GM21619 (cell line): ENCODE results near the gene HADH.
A peak's percentile ranks its signal among the peaks of the same experiment; 100 is the strongest.
"Not testable (repeated sequence)": the region's sequence is repeated elsewhere in the genome, so short reads cannot be mapped to it uniquely, and the experiment has no call there.

Experiments used
- ATAC-seq: cut with Tn5 transposase; IDR thresholded peaks from one replicate; pipeline ENCODE4 v1.9.1; 2021; ENCODE audit not compliant: unreplicated experiment

The HADH gene

DNA sequence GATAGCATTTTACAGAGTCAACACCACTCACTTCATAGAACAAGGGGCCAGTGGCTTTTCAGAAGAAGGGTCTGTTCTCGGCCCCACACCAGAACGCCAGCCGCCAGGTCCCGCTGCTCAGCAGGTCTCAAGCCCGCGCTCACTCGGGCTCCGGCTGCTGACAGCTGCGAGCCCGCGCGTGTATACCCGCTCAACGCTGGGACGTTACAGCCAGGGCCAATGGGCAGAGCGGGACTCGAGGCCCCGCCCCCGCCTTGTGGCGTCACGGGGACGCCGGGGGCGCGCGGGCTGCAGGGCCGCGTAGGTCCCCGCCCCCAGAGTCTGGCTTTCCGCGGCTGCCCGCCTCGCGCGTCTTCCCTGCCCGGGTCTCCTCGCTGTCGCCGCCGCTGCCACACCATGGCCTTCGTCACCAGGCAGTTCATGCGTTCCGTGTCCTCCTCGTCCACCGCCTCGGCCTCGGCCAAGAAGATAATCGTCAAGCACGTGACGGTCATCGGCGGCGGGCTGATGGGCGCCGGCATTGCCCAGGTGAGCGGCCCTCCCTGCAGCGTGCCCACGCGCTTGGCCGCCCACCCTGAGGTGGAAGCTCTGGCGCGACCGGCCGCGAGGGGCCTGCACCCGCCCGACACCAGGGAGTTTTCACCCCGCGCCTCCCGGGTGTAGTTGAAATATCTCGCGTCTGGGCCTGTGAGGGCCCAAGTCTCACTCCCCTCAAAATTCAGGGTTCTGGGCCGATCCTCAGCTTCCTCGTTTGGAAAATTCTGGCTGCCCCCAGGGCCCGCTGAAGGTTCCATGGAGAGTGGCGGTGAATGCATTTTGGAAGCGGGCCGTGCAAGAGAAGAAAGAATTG lies at the start of gene HADH:
HADH (plus strand) TSS at position 353 of the 850 bp plus-strand sequence; CDS start at position 397, 44 bp downstream.
- ATAC-seq = peak; percentile 90

DNA sequence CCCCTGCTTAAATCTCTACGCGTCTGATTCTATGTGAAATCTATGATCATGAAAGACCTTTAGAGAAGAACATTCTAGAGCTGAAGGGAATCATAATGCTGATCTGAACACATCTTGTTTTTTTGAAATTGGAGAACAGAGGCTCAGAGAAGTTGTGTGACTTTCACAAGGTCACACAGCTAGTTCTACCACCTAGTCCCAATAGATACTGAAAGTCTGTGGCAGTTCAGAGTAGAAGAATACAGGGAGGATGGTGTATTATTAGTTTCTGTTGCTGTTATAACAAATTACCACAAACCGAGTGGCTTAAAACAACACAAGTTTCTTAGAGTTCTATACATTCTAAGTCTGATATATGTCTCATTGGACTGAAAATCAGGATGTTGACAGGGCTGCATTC lies 43.9 kb upstream of the HADH start:
- no peak for ATAC-seq

DNA sequence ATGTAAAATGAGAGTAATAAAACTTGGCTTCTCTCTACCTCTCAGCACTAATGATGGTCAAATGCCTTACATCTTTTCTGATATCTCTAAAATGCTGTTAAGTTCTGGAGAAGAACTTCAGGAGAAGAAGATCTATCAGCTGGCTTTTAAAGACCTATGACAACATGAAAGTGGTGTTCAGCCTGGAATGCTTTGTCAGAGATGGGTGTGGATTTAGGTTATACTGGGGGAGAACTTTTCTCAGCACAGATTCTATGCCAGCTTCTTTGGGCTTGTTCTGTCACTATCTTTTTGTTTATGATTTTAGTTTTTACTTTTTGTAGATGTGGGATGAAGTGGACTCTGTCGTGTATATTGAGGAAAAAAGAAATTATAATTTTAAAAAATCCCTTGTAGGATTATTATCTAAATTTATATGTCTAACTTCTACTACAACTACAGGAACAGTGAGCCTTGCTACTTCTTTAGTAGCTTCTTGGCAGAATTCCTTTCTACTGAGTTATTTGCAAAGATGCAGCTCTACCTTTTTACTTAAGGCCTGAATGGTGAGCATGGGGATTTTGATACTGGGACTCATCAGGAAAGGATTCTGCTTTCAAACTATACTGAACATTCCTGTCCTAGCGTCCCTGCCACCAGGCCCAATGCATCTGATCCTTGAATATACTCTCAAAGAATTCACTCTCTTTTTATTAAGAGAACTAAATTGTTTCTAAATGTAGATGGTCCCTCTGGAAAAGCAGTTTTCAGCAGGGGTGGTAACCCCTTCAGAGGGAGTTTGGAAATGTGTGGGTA lies 38.7 kb upstream of the HADH start:
- ATAC-seq = no peak

DNA sequence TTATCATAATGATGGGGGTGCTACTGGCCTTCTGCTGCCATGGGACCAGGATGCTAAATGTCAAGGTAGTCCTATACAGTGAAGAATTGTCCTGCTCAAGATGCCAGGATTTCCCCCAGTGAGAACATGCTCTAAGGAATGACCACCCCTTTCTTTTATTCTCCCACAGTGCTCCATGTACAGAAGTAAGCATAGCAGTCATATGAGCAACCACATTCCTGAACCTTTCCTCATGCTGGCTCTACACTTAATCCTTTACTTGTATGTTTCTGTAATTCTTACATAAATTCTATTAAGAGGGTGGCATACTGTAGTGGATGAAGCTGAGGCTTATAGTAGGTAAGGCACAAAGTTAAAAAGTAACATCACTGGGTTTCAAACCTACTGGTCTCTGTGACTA lies 38.1 kb upstream of the HADH start:
- ATAC-seq = no peak

DNA sequence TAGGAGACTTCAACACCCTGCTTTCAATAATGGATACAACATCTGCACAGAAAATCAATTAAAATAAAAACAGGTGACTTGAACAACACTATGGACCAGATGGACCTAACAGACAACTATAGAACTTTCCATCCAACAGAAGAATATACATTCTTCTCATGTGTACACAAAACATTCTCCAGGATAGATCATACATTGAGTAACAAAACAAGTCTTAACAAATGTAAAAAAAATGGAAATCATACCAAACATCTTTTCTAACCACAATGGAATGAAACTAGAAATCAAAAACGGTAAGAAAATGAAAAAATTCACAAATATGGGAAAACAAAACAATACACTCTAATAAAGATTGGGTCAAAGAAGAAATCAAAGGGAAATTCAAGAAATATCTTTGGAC lies 33.7 kb upstream of the HADH start:
- no peak for ATAC-seq

DNA sequence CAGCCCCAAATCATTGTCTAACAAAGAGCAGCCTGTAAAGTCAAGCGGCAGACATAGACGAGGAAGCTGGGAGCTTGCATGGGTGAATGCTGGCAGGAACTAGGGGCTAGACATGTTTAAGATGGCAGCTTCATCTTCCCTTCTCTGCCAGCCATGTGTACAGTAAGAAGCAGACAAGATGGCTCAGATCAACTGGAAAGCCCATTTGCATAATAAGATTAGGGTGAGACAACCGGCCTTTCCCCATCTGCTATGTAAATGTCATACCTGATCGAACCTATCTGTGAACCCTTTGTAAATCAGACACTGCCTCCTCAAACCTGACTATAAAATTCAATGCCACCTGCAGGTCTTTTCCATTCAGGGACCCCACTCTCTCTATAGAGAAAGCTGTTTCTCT lies 22.8 kb upstream of the HADH start:
- ATAC-seq = no peak

DNA sequence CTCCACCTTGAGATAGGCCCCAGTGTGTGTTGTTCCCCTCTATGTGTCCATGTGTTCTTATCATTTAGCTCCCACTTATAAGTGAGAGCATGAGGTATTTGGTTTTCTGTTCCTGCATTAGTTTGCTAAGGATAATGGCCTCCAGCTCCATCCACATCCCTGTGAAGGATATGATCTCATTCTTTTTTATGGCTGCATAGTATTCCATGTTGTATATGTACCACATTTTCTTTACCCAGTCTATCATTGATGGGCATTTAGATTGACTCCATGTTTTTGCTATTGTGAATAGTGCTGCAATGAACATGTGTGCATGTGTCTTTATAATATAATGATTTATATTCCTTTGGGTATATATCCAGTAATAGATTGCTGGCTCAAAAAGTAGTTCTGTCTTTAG lies 22.2 kb upstream of the HADH start:
- ATAC-seq = not testable (repeated sequence)

DNA sequence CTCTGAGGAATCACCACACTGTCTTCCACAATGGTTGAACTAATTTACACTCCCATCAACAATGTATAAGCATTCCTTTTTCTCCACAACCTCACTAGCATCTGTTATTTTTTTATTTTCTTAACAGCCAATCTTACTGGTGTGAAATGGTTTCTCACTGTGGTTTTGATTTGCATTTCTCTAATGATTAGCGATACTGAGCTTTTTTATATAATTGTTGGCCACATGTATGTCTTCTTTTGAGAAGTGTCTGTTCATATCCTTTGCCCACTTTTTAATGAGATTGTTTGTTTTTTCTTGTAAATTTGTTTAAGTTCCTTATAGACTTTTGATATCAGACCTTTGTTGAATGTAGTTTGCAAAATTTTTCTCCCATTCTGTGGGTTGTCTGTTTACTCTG lies 21.8 kb upstream of the HADH start:
- not testable (repeated sequence) for ATAC-seq

DNA sequence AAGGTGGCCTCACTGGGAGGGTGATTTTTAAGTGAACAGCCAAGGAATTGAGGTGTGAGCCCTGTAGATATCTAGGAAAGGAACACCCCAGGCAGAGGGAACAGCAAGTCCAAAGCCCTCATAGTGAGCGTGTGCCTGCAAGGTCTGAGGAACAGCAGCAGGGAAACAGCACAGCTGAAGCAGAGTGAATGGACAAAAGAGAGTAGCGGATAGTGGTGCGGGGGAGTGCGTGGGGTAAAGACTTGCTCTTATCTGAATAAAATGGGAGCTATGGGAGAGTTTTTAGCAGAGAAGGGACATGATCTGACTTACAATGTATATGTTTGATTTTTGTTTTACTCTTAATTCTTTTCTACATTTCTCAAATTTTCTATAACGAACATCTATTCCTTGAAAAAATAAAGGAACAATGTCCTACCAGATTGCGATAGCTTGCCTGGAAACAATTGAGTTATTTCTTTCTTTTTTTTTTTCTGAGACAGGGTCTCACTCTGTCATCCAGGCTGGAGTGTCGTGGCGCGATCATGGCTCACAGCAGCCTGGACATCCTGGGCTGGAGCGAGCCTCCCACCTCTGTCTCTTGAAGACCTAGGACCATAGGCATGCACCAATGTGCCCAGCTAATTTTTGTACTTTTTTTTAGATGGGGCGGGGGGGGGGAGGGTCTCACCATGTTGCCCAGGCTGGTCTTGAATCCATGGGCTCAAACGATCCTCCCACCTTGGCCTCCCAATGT lies 19.5 kb upstream of the HADH start:
- no peak for ATAC-seq

DNA sequence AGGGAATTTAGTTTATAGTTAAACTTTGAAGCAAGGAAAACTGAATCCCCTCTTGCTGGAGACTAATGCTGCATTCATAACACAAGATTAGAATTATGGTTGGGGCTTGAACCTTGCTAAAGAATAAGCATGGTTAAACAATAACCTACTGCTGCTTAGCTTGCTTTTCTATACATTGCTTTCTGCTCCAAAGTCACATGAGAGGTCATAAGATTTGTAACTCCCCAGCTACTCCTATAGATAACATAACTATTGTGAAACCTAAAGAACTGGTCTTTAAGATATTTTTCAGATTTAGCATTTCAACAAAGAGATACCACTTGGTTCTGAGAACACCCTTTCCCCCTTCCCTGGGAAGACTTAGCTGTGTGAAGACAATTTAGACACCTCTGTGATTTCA lies 17.1 kb upstream of the HADH start:
- ATAC-seq = no peak

DNA sequence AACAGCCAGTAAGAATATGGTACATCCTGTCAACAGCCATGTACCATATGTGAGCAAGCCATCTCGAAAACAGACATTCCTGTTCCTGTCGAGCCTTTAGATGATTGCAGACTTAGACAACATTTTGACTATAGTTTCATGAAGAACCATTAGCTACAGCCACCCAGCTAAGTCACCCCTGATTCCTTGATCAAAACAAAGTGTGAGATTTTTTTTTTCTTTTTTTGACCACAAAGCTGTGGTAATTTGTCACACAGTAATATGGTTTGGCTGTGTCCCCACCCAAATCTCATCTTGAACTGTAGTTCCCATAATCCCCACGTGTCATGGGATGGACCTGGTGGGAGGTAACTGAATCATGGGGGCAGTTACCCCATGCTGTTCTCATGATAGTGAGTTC lies 15.2 kb upstream of the HADH start:
- ATAC-seq = no peak

DNA sequence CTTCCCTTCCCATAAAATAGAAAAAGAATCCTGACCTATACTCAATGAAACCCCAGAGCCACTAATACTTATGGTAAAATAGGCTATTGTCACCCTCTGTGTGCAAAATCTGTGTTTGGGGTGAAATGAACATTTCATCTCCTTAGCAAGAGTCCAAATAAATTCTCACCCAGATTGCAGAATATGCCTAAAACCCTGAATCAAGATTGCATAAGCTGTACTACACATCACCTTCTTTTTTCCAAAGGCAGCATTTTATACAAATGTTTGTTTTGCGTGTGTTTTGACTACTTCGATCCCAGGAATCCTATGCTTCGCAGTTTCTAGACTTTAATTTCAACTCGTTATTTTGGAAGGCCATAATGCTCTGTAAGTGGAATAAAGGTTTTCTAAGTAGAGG lies 12.2 kb upstream of the HADH start:
- no peak for ATAC-seq

DNA sequence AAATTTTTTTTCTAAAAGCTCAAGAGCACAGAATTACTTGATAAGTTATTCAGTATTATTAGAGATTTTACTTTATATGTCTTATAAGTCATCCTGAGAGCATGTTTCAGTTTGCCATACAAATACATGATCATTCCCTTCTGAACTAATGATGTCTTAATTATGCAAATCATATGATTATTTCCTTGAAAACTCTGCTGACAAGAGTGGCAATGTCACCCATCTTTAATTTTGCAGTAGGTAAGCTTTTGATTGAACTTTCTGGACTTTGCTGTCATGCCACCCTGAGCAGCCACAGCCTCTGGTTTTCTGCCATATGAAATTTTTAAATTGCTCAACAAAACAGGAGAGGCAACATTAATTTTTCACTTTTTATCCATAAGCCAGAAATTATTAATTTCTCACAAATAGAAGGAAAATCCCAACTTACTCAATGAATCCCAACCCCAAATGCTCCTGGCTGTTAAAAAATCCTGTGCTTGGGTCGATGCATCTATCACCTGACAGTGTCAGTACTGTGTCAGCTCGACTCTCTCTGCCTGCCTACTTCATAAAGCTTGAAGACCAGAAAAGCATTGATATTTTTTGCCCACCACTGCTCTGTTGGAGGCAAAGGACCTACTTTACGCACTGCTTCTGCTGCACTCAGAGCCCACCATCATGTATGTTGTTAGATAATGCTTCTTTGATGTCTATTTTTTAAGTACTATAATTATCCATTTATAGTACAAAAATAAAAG lies 11.6 kb upstream of the HADH start:
- ATAC-seq = no peak

DNA sequence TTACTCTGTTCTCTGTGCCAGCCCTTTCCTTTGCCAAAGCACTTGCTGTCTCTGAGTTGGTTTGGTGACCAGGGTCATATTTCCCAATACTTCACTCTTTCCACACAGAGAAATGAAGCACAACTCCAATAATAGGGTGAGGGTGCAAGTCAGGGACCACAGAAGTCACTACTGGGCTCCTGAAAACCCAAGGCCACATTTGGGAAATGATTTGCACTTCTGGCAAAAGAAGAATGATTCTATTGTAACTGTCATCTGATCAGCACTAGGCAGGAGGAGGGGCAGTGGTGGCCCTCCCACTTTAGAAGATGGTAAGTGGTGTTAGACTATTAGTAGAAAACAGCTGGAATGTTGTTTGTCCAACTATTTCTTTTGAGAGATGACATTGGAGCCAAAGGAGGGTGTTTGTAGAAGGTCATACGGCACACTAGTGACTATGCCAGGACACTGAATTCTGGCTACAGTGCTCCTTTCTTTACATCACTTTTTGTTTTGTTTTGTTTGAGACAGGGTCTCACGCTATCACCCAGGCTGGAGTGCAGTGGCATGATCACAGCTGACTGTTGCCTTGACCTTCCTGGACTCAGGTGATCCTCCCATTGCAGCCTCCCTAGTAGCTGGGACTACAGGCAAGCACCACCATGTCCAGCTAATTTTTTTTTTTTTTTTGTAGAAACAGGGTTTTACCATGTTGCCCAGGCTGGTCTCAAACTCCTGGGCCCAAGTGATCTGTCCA lies 10.8 kb upstream of the HADH start:
- no peak for ATAC-seq

DNA sequence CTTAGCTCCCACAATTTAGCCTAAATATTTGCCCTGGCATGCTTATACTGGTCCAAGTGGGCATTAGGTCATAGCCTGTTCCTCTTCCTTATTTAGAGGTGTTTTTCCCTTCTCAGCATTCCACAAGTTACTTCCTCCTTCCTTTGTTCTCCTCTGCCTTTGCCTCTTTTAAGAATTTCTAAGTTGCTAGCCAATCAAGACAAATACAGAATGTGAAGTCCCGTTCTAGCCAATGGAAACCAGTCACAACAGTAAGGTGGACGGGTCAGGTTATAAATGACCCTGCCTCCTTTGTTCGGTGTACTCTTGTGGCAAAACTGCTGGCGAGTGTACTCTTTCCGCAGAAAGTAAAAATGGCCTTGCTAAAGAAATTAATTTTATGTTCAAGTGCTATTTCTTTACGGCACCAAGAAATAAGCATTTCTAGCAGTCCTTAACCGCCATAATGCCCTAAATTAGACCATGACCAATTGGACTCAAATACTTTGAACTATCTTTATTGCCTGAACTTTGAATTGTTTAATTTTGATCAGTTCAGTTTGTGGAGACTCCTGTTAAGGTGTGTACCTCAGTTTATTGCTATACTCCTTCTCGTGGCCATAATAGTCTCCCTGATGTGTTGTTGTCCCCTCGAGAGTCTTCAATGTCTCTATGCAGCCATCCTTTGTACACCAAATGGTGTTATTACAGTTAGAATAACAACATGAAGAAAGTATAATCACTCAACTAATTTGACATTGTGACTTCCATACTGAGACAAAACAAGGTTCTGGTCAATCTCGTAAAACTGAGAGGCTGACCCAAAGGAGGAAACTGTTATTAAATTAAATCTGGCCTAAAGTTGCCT lies 1.6 kb upstream of the HADH start:
- no peak for ATAC-seq

DNA sequence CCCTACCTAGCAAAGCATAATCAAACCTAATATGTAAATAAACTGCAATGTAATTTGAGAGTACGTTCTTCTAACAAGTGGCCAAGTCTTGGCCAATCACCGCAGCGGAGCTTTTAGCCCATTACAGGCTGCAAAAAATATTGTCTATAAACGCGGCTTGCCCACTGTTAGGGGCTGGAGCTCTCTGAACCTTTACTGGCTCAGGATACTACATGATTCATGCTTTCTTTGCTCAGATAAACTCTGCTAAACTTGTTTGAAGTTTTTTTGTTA lies 990 bp upstream of the HADH start:
- no peak for ATAC-seq

DNA sequence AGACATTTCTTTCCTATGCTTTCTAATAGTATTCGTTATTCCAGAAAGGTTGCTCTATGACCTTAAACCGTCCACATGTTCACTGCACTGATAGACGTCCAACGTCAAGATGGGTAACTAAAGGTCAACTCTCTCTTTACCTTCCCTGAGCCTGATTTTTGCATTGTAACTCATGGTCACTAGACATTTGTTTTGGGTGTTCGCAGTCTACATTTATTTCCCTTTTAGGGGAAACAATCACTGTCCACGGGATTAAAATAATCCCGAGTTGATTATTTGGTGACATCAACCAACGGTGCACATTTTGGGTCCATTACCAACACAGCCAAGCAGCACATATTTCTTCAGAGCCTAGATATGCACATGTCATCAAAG lies 540 bp upstream of the HADH start:
- no peak for ATAC-seq

DNA sequence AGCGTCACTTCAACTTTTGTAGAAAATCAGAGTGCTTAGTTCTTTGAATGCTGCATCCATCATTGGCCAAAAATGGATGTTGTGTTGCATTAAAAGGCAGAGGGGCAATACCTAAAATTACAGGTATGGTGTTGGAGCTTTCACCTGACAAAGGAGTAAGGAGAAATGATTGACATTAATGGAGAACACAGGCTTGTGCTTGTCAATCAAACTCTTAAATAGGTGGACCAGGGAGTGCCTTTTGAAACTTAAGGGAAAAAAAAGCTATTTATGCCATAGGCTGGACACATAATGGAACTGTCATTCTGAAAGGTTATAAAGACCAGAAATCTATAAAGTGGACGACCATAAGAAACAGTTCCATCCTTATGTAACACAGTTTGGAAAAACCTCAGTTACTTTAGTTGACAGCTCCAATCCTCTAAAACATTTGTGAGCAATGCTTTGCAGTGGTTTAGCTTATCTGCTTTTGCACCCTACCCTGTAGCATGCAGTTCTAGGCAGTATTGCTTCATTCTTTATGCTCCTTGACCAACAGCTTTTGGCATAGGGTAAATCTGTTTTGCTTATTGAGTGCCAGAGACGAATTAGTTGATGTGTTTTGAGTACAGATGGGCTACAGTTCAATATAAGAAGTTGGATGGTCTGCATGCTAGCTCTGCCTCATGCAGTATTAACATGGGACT lies 2.4 kb downstream of the HADH start:
- ATAC-seq = no peak

DNA sequence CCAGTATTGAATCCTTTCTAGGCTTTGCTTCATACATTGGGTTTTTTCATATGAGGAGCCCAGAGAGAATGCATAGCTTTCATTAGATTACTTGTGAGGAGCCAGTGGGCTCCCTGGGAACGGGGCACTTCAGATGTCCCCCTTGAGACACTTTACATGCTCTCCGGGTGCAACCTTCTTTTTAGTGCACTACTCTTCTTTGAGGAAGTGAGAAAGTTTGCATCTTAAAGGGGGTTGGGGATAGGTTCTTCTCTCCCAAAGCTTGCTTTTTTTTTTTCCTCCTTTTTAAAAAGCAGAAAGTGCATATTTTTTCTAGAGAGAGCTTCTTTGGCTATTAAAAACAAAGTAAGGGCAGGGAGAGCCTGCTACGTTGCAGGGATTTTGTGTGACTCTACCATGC lies 4.3 kb downstream of the HADH start:
- peak; percentile 38 for ATAC-seq
